WI38 (cell line): ENCODE data around the gene RAB17.

Experiments used
- H3K4me3 ChIP-seq: 2 replicates; pipeline ENCODE4 v1.5.1; 2011; ENCODE audit warnings: low read depth, mild to moderate bottlenecking, control low read depth, low read length
- TF ChIP-seq, protein P1 (sequence below): IDR thresholded peaks from 2 replicates; pipeline ENCODE4 v1.5.1; 2012; ENCODE audit warnings: low read depth, mild to moderate bottlenecking, control low read depth, low read length

The RAB17 gene

DNA sequence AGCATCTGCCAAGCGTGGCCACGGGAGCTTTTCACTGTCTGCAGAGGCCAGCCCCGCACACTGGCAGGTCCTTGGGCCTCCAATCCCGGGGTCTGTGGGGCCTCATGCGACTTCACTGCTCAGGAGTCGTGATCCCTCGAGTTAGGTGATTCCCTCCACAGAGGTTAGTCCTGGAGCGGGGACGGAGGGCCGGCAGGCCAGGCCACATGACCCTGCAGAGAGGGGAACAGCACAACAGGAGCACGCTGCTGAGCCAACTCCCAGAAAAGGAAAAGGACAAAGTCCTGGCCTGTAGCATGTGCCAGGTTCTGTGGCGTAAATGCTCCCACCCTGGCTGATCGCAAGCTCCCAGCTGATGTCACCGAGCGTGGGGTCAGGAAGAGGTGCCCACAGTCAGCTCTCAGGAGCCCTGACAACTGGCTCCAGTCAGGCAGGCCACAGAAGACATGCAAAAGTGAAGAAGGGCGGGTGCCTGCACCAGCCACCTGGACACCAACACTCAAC, 39.4 kb downstream of the RAB17 start:
- TF ChIP-seq, protein P1, sequence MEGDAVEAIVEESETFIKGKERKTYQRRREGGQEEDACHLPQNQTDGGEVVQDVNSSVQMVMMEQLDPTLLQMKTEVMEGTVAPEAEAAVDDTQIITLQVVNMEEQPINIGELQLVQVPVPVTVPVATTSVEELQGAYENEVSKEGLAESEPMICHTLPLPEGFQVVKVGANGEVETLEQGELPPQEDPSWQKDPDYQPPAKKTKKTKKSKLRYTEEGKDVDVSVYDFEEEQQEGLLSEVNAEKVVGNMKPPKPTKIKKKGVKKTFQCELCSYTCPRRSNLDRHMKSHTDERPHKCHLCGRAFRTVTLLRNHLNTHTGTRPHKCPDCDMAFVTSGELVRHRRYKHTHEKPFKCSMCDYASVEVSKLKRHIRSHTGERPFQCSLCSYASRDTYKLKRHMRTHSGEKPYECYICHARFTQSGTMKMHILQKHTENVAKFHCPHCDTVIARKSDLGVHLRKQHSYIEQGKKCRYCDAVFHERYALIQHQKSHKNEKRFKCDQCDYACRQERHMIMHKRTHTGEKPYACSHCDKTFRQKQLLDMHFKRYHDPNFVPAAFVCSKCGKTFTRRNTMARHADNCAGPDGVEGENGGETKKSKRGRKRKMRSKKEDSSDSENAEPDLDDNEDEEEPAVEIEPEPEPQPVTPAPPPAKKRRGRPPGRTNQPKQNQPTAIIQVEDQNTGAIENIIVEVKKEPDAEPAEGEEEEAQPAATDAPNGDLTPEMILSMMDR: no peak
- no peak overlapping the region for H3K4me3 ChIP-seq

DNA sequence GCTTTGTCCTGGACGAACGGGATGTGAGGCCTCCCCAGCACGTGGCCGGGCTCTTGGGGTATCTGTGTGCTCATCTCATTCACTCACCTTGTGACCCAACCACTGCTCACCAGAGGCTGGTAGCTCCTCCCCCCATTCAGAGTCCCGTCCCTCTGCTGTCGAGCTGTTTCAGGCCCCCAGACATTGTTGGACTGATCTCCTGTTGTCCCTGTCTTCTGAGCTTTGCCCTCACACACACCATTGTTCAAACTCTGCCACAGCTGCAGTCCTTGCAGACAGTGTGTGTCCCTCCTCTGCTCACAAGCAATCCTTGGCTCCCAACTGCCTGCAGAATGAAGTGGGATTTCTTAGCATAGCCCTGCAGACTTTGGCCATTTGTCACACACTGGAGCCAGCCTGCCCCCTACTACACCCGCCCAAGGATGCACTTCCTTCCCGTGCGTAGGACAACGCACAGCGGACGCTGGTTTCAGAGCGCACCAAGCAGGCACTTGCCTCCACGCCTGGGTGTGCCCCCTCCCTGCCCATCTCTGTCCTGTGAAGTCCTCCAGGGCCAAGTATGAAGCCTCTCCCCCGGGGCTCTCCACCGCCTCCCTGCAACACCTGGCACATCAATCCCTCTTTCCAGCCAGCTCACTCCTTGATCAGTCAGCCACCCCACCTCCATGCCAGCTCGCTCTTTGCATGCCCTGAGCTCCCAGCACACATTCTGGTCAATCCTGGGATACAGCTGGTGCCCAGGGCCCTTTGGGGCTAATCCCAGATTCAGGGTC, 40.7 kb downstream of the RAB17 start:
- TF ChIP-seq, protein P1: no peak
- no peak overlapping the region for H3K4me3 ChIP-seq

DNA sequence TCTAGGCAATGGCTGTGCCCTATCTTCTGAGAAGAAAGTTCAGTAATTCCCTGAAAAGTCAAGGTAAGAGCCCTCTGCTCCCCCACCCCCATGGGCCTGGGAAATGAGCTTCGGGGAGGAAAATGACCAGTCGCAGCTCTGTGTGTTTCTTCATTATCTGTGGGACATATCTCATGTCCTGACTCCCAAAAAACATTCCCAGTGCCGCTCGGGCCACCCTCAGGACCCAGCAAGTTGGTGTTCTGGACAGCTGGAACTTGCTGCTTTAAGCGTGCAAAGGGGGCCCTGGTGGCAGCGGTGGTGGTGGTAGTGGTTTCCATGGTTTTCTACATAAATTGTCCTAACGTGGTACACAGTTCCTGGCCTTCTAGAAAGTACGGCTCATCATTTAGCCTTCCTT, 41.3 kb downstream of the RAB17 start:
- TF ChIP-seq, protein P1: no peak
- H3K4me3 ChIP-seq: no peak overlapping the region

DNA sequence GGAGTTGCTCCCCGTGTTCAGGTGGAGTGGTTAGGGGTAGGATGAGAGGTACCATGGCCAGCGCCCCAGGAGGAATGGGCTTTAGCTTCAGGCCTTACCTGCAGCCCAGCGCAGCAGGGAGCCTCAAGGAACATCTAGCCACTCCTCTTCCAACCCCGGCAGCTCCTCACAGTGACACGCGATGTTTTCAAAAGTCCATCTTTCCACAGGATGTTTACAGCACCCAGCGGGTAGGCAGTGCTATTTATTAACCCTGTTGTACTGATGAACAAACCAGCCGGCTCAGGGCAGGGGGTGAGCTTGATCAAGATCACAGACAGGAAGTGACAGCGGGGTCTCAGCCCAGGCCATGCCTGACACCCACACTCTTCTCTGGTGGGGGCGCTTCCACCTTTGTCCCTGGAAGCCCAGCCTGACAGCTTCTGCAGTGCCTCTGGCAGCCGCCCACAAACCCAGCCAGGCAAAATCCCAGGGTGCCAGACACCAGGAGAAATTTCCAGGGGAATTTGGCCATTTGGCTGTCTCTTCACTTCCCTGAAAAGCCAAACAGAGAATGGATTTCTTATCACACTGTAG, 42.6 kb downstream of the RAB17 start:
- no peak overlapping the region for H3K4me3 ChIP-seq
- TF ChIP-seq, protein P1: no peak

DNA sequence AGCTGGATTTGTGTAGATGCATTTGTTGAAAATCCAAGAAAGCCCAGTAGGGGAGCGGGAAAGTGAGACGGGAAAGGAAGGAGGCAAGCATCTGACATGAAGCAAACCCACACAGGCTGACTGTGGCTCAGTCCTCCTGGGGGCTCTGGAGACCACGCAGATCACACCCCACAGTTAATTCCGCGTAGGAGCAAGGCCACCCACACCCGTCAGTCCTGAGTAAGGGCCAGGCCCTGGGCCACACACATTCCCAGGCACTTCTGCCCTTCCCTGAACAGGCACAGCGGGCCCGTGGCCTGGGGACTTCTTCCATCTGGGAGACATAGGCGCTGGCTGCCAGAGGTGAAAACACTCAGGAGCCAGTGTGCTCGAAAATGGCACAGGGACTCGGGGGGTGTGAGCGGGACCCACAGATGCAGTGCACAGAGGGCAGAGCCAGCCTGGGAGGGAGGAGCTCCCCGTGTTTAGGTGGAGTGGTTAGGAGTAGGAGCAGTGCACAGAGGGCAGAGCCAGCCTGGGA, 43.6 kb downstream of the RAB17 start:
- TF ChIP-seq, protein P1: no peak
- no peak overlapping the region for H3K4me3 ChIP-seq

DNA sequence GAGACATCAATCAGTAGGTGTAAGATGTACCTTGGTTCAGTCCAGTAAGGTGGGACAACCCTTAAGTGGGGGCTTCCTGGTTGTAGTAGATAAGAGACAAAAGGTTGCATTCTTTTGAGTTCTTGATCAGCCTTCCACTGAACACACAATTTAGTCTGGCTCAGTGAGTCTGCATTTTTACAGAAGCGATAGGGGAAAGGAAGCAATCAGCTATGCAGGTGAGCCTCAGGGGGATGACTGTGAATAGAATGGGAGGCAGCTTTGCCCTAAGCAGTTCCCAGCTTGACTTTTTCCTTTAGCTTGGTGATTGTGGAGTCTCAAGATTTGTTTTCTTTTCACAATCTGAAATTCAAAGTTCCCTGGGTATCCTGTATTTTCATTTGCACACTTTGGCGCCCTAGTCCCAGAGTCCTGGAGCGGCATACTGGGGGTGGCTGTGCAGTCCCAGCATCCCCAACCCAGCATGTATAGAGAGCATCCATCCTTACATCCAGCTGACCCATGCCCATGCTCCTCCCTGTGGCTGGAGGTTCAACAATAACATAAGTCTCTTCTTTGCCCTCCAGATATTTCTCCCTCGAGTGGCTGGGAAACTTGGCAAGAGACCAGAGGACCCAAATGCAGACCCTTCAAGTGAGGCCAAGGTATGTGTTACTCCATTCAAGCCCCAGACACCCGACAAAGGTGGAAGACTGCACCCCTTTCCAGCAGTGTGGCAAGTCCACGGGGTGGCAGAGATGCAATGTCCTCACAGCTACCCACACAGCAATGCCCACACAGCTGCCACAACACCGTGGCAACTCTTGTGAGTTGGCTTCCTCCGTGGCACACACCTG, 44.3 kb downstream of the RAB17 start:
- TF ChIP-seq, protein P1: no peak
- no peak overlapping the region for H3K4me3 ChIP-seq
